A549 treated with dexamethasone at 1 μM for 4 hours (cell line): ENCODE measurements around the gene ZNF644. TPM values are rescaled to one million over a fixed set of nuclear protein-coding genes. Genes with fewer than 3 reads are reported as not detected.

Source experiments
- total RNA-seq: library from RNA; stranded (reverse); fragments of 200-300 nt; extraction: Qiagen RNA extraction; gene quantifications from 5 replicates; pipeline ENCODE4 v1.2.3, GENCODE V29; 2022

Gene ZNF644
- total RNA-seq = 16.9 to 22.0 TPM (median 19.0 TPM) in 5 replicates

GRCh38 chr1:91021686-91022517 lies at the start of gene ZNF644:
ZNF644 (minus strand) TSS chr1:91022035; CDS start chr1:90982353, 39,682 bp downstream.

